AG09319 (cell line): ENCODE data around the gene RHEX.

Source experiments
- DNase-seq: peaks from one replicate; pipeline ENCODE4 v3.0.0-alpha.2; 2010; ENCODE audit warnings: low read depth; ENCODE audit errors: extremely low read depth
- TF ChIP-seq, protein P1 (sequence below): IDR thresholded peaks from 2 replicates; pipeline ENCODE4 v1.5.1; 2011; ENCODE audit warnings: low read depth, mild to moderate bottlenecking, inconsistent platforms, low read length, moderate library complexity

RHEX gene

DNA sequence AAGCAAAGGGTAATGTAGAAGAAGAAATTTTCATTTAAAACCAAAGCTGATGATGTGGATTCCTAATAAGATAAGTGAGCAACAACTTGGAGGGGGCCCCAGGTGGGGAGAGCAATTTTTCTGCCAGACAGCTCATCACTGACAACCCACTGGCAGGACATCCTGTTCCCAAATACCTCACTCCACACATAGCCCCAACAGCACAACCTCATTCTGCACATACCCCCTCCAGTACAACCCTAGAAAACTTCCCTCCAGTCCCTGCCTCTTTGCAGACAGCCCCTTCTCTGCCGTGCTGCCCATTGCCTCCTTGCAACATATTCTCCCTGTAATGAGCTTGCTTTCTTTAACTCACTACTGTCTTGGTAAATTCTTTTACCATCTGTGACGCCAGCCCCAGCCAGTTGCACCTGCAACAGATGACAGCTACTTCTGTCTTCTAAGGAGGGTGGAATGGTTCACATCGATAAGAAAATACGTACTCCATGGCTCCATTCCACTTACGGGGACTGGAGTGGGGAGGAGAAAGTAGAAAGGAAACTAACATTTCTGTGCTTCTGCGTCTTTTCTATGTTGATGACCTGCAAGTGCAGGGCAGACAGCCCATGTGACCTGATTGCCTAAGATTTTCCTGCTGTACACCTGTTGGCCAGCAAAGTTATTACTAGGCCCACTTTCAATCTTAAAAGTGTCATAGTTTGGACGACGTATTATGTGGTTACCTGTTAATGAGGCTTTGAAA lies 14.7 kb downstream of the RHEX start:
- no peak for DNase-seq
- TF ChIP-seq, protein P1, sequence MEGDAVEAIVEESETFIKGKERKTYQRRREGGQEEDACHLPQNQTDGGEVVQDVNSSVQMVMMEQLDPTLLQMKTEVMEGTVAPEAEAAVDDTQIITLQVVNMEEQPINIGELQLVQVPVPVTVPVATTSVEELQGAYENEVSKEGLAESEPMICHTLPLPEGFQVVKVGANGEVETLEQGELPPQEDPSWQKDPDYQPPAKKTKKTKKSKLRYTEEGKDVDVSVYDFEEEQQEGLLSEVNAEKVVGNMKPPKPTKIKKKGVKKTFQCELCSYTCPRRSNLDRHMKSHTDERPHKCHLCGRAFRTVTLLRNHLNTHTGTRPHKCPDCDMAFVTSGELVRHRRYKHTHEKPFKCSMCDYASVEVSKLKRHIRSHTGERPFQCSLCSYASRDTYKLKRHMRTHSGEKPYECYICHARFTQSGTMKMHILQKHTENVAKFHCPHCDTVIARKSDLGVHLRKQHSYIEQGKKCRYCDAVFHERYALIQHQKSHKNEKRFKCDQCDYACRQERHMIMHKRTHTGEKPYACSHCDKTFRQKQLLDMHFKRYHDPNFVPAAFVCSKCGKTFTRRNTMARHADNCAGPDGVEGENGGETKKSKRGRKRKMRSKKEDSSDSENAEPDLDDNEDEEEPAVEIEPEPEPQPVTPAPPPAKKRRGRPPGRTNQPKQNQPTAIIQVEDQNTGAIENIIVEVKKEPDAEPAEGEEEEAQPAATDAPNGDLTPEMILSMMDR = no peak

DNA sequence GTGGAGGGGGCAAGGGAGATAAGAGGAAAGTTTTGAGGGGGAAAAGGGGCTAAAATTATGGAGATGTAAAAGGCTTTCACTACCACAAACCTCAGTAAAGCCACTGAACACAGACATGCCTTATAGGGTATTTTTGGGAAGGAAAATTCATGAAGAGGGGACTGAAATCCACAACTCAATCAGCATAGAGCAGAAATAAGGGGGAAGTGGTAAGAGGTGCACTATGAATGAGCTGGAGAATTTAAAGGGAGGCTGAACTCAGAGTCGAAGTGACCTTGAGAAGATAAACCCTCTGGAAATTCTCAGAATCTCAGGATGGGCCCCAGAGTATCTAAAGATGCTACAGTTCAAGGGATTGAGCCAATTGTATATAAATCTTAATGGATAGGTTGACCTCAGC lies 15.3 kb downstream of the RHEX start:
- TF ChIP-seq, protein P1 = no peak

DNA sequence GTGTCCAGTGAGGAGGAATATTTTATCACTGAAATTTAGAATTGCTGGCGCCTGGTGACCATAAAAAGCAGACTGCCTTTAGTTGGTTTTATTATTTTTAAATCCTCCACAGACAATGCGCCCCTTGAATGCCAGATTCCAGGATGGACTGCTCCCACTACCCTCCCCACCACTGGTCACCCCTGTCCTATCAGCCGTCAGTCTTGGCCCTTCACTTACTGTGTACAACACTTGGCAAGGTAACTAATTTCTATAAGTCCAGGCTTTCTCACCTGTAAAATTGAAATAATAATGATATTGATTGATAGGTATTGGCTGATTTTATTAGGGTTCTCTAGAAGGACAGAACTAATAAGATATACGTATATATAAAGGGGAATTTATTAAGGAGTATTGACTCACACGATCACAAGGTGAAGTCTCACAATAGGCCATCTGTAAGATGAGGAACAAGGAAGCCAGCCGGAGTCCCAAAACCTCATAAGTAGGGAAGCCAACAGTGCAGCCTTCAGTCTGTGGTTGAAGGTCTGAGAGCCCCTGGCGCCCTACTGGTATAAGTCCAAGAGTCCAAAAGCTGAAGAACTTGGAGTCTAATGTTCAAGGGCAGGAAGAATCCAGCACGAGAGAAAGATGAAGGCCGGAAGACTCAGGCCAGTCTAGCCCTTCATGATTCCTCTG lies 17.8 kb downstream of the RHEX start:
- DNase-seq = no peak
- TF ChIP-seq, protein P1 = no peak

More for the DNA sequence above, 15.3 kb downstream of the RHEX start:
- DNase-seq = no peak

DNA sequence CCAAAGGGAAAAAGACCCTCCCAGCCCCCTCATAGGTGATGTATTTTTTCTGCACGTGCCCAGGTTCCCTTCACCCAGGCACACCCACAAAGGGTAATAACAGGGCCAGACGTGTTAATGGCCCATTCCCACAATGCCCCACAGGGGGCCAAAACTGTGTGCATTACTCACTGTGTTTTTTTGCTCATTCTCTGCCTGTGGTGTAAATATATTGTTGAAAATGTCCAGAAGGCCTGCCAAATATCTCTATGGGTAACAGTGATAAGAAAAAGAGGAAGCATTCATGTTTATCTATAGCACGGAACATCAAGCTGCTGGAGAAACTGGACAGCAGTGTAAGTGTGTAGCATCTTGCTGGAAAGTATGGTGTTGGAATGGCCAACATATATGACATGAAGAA lies 21.9 kb downstream of the RHEX start:
- TF ChIP-seq, protein P1 = no peak
- no peak for DNase-seq

DNA sequence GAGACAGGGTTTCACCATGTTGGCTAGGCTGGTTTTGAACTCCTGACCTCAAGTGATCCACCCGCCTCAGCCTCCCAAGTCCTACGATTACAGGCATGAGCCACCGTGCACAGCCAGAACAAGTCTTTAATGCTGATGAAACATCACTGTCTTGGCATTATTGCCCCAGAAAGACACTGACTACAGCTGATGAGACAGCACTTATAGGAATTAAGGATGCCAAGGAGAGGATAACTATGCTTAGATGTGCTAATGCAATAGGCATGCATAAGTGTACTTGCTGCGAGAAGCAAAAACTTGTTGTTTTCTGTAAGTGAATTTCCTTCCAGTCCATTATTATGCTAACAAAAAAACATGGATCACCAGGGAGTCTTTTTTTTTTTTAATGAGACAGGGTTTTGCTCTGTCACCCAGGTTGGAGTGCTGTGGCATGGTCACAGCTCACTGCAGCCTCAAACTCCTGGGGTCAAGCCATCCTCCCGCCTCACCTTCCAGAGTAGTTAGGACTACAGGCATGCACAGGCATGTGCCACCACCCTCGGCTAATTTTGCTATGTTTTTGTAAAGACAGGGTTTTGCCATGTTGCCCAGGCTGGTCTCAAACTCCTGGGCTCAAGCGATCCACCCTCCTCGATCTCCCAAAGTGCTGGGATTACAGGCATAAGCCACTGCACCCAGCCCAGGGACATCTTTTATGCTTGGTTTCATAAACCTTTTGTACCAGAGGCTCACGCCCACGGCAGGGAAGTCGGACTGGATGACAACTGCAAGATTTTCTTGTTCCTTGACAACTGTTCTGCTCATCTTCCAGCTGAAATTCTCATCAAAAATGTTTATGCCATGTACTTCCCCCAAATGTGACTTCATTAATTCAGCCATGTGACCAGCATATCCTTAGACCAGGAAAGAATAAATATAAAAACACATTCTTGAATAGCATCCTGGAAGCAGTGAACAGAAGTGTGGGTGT lies 23.1 kb downstream of the RHEX start:
- no peak for DNase-seq
- TF ChIP-seq, protein P1 = no peak

DNA sequence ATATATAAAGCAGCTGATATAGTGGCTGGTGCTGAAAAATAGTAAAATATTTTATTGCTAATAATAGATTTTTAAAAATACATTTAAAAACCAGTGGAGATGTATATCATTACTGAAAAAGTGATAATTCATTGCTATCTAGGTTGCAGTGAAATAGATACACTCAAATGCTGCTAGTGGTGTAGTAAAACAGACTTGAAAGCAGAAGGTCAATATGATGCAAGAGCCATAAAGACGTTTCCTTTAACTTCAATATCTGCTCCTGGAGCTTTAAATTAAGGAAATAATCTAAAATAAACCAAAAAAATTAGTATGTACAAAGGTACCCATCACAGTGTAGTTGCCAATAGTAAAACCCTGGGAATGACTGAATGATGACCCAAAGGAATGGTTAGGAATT lies 26.2 kb downstream of the RHEX start:
- TF ChIP-seq, protein P1 = no peak
- DNase-seq = no peak
